ENCODE results near the gene SMIM23.

Gene SMIM23

DNA sequence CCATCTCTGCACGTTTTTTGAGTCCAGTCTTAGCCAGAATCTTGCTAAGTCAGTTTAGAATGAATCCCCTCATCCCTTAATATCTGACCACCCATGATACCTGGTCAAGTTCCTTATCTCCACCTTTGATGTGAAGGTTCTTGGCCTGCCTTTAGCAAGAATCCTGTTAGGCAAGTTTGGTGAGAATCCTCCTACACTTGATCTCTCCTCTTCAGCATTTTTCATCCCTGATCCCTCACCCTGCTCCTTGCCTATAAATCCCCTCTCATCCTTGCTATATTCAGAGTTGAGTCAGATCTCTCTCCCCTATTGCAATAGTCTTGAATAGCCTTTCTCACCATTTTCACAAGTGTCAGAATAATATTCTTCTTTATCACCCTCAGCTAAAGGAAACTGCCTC, 31.0 kb downstream of the SMIM23 start:
- DNase-seq (ENCODE audit: low read depth in 2 of 2), result no peak

DNA sequence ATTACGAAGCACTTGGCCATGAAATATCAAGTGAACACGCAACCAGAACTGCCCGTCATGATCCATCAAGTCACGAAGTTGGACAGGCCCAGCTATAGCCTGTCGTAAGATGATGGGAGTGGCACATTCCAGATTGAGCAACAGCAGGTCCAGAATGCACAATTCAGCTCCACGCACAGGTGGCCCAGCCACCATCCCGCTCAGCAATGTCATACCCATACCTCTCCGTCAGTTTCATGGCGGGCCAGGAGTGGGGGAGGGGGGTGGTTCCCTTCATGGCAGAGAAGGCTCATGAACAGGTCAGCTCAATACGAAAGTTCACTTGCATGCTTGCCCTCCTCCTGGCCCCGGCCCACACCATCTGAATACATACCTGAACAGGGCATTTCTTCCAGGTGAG, 34.9 kb downstream of the SMIM23 start:
- DNase-seq (ENCODE audit: low read depth in 2 of 2), result no peak

DNA sequence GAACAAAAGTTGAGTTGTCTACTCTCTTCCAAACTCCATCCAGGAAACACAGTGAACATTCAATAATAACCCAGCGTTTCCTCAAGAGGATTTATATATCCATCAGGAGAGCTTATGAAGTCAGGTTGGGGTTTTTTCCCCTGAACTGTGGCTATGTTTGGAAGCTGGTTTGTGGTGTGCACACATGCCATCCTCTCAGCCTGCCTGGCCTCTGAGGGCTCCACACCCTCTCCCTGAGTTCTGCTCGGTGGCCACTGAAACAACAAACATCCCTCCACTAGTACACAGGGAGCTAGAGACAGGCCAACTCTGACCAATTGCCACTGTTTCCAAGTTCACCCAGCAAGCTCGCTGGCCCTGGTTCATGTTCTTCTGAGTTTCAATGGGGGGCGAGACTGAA, 35.7 kb downstream of the SMIM23 start:
- no peak for DNase-seq (ENCODE audit: low read depth in 2 of 2)

DNA sequence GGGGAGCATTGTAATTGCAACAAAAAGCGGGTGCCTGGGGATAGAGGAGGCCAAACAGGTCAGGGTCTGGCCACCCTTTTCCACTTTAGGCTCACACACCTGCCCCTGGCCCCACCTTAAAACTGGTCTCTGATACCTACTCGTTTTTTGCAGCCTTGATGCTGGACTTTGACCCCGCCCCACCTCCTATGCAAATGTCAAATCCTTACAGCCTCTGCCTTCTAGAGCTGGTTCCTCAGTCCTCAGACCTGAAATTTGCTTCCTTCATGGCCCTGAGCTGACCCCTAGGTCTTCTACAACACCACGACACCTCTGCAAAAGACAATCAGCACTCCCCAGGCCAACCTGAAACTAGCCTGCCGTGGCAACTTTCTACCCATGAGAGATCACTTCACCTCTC, 37.7 kb downstream of the SMIM23 start:
- DNase-seq (ENCODE audit: low read depth in 2 of 2), result no peak

DNA sequence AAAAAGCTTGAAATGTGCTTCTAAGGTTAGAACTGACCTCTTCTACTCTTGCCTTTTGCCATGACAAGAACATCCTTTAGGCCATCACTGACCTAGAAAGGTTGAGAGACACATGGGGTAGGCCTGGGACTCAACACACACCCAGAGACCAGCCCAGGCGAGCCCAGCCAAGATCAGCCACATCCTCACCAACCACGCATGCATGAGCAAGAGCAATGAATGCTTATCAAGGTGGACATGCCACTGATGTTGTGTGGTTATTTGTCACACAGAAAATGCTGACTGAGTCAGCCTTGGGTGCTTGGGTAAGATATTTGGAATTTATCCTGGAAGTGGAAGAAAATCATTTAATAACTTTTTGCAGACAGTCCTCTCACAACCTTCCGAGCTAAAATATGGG, 39.4 kb downstream of the SMIM23 start:
- no peak for DNase-seq (ENCODE audit: low read depth in 2 of 2)

DNA sequence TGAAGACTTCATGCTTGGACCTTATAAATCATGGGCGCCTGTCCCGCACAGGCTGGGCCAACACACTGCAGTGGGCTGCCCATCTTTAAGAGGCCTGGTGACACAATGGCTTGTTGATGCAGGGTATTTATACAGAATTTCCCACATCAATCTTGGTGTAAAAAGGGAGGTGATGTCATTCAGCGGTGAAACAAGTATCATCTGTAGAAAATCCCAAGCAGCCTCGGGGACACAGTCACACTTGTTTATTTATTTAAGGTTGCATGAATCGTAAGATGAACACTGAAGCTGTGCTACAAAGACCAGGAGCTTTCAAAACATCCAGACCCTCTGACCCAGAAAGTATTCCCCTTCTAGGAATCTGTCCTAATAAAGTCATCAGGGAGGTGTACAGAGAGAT, 40.5 kb downstream of the SMIM23 start:
- no peak for DNase-seq (ENCODE audit: low read depth in 2 of 2)

DNA sequence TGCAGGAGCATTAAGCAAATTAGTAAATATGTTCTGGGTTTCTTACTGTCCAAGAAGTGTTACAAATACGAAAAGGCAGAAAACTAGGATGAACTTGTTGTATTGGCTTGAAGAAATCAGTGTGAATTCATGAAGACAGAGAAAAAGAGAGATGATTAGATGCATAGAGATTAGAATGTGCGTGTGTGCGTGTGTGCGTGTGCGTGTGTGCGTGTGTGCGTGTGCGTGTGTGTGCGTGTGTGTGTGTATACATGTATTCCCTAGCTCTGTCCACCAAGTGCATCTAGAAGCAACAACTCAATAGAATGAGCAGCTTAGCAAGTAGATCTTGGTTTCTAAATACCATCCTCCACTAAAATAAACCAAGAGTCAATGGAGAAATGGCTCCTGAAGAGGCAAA, 41.5 kb downstream of the SMIM23 start:
- no peak for DNase-seq (ENCODE audit: low read depth in 2 of 2)

DNA sequence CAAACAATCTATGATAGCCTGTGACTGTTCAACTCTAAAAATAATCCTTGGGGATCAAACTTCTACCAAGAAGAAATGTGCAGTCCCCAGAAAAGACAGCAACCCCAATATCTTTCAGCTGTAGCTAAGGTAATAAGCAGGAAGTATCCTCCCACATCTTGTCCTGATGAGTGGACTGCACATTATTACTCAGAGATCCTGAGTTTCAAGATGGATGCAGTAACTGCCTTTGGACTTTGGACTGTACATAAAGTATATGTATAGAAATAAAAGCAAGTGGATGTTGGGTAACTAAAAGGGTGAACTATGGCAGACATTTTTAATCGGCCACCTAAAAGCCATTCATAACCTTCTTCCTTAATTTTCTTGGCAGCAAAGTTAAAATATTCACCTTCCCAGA, 45.1 kb downstream of the SMIM23 start:
- no peak for DNase-seq (ENCODE audit: low read depth in 2 of 2)

DNA sequence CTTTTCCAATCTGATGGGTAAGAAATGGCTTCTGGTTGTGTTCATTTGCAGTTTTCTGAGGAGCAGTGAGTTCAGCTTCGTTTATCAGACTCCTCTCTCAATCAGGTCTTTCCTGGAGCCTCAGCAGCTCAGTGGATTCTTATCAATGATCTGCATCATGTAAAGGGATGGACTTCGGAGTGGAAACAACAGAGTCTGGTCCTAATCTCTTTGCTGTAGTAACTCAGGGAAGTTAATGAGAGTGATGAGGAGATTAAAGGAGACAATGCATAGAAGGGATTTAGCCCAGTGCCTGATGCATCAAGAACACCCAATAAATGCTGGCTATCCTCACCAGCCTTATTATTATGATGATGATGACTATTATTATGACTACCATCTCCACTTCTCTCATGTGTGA, 47.2 kb downstream of the SMIM23 start:
- no peak for DNase-seq (ENCODE audit: low read depth in 2 of 2)

DNA sequence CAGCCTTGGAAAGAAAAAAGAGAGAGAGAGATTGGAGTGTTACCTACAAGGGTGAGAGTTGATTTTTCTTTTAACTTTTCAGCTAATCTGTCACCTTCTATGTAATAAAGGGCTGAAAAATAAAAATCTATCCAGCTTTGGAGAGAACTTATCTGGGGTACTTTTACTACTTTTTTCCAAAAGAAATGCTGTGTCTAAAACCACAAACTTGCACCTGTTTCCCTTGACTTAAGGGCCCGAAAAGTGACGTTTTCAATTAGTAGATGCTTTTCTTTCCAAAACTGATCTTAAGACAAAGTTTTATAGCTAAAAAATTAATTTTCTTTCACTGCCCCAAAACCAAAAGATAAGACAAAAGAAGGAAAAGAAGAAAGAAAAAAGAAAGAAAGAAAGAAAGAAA, 48.8 kb downstream of the SMIM23 start:
- no peak for DNase-seq (ENCODE audit: low read depth in 2 of 2)

DNA sequence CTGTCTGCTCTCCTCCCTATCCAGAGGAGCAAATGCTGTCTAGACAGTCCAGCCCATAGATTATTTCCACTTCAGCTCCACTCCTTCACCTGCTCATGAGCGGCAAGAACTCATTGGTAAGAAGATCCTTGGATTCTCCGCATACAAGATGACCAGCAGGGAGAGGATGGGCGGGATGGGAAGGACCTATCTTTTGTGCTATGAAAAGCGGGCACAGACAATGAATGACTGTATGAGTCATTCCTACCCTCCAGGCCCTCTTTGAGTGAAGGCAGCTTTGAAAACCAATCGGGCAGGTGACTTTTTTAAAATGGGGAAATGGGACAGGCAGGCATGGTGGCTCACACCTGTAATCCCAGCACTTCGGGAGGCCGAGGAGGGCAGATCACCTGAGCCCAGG, 49.4 kb downstream of the SMIM23 start:
- DNase-seq (ENCODE audit: low read depth in 2 of 2), result no peak

DNA sequence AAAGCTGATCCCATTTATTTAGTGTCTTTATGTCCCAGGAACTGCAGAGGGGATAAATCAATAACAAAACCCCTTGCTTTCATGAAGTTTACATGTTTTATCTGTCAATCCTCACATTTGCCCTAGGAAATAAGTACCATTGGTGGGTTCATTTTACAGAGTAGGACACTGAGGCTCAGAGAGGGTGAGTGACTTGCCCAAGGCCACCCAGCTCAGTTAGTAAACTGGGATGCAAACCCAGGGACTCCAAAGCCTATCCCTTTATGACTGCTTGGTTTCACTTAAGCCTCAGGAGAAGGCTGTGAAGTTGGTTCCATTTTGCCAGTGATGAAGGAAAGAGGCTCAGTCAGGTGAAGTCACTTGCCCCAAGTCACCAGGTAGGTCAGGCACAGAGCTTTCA, 51.9 kb downstream of the SMIM23 start:
- no peak for DNase-seq (ENCODE audit: low read depth in 2 of 2)

DNA sequence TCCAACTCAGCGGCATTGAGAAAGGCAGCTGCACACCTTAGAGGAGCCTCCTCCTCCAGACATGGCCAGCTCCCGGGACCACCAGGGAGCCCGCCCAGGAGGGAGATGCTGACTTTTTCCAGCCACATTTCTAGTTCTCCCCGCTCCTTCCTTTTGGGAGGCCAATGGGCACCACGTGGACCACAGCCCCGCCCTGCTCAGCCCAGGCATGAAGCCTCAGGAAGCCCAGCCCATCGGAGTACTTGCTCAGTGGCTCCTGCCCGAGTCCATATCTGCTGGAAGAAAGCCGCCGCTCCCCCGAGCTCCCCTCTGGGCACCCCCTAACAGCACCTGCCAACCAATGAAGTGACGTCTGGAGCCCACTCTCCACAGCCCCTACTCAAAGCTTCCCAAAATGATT, 52.4 kb downstream of the SMIM23 start:
- DNase-seq (ENCODE audit: low read depth in 2 of 2), result no peak

DNA sequence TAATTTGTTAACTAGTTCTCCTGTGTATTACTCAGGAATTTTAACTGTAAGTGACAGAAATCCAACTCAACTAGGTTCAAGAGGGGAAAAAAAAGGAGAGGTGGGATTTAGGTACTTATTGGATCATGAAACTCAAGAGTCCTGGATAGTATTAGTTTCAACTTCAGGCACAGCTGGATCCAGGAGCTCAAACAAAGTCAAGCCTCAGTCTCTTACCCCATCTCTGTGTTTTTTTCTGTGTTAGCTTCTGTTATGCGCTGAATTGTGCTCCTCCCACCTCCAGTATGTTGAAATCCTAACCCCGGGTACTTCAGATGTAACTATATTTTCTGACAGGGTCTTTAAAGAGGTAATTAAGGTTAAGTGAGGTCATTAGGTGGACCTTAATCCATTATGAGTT, 53.5 kb downstream of the SMIM23 start:
- DNase-seq (ENCODE audit: low read depth in 2 of 2), result no peak

DNA sequence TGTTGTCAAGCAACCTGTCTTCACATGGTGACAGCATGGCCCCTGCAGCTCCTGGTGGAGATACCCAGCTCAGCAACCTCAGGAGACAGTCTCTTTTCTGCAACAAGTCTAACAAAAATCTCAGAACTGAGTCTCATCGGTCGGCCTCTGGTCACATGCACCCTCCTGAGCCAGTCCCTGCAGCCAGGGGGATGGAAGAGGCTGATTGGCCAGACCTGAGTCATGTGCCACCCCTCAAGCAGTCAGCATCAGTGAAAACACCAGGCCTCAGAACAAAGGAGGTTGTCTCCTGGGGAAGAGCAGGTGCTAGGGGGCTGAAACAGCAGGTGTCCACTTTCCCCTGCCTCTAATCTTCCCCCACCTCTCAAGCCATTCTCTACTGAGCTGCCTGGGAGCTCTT, 54.4 kb downstream of the SMIM23 start:
- DNase-seq (ENCODE audit: low read depth in 2 of 2), result no peak

All from stimulated activated CD8-positive, alpha-beta memory T cell treated with anti-CD3 and anti-CD28 coated beads, Interleukin-2, amount 100 ng/mL, for 48 hours (primary cell).